SW480 (cell line): Measurements from ENCODE around the gene GALR2.
"Not testable (repeated sequence)": the region's sequence is repeated elsewhere in the genome, so short reads cannot be mapped to it uniquely, and the experiment has no call there.

ENCODE experiments used
- DNase-seq: peaks from one replicate; pipeline ENCODE4 v3.0.0-alpha.2; 2016; ENCODE audit warnings: low spot score

The GALR2 gene

DNA sequence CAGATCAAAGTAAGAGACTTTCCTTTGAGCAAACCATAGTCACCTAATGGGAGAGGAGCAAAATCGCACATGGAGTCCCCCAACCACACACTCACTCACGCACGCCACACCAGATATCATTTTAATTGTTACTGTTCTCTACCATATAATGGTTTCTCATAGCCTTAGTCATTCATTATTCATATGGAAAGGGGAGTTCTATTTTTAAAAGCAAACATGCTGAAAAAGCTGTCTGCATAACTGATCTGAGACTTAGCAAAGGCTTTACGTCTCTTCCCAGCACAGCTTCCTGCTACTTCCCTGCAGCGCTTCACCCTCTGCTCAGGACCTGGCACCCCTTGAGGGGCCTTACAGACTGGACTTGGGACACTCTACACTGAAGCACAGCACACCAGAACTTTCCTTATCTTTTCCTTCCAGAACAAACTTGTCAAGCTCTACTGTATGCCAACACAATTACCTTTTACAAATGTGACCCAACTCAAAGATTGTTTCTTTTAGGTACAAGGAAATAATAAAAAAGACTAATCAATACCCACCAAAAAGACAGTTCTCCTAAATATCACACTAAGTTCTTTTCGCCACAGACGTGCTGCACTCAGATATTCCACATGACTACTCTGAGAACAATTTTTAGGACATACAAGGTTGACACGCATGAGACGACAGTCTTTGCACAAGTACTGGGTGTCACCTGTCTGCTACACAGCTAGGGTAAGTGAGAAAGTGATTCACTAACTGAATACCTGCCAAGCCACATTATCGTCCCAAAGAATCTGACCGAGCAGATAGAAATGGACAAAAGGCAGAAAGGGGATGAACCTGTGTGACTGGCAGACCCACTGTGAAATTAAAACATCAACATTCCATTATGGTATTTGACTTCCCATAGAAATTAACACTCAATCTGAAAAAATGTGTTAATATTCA, 23.8 kb upstream of the GALR2 start:
- no peak for DNase-seq

DNA sequence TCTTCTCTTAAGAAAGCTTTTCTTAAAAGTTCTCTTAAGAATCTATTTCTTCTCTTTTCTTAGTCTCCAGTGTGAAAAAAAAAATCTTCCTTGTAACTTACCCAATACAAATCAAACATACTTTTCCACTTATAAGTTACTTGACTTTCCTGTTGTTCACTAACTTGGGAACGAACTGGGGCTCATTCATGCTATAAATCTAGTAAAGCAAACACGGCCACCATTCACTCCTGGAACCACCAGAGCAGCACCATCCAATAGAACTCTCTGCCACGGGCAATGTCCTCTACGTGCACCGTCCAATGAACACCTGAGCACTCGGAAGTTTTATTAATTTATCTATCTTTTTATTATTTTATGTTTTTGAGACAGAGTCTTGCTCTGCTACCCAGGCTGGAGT, 23.0 kb upstream of the GALR2 start:
- DNase-seq: no peak

DNA sequence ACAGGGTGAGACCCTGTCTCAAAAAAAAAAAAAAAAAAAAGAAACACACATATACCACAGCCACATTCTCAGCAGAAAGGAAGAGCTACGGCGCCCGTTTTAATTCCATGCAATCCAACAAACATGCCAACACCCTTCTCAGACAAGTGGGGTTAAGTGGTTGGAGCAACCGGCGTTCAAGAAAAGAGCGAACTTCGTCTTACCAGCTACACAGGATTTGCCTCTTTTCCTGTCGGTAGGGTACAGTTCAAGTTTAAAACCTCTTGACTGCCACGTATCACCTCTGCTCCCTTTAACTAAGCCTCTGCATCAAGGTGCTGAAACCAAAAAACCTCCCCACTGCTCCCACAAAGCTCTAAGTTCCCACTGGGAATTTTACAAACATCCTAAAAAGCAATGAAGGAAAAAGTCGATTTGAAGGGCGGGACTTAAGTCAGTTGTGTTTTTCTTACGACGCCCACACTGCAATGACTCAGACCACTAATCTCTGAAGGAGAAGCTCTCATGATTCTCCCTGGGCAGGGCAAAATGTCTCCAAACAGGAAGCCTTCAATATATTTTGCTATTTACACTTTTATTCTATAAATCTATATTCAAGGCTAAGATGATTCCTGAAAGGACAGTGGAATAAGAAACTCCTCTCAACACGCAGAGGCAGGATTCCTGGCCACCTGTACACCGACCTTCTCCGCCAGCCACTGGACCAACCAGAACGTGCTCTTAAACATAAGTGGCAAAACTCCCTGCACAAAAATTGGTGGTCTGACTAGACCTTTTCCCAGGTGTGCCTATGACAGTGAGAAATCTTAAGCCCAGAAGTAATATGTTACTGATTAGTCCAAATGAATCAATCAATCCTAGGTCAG, 21.1 kb upstream of the GALR2 start:
- DNase-seq: peak; percentile 23

DNA sequence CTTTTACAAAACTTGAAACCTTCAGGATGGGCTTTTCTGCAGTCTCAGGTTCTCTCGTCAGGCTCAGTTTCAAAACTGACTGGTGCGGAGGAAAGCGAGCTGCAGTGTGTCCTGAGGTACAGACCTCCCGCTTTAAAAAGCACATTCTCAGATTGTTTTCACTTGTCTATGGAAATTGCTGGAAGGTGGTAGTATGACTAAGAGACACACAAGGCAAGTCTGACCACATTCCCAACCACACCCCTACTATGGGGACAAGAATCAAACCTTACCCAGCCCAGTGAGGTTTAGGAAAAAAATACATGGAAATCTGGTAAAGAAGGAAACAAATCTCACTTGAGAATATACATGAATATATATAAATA, 20.5 kb upstream of the GALR2 start:
- DNase-seq: peak; percentile 28

DNA sequence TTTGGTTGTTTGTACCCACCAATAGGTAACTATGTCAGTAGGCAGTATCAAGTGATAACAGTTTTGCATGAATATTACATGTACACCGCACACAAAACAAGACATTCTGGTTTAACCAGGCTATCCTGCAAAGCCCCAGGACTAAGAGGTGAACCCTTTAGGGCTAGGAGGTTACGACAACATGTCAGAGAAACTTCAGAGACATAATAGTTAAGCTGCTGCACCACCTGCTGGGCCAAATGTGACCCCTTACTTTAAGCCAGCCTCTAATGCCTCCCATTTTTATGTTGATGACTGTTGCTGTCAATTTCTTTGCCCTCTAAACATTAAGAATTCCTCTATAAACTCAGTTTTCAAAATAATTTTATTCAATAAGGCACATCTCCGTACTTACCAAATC, 17.7 kb upstream of the GALR2 start:
- no peak for DNase-seq

DNA sequence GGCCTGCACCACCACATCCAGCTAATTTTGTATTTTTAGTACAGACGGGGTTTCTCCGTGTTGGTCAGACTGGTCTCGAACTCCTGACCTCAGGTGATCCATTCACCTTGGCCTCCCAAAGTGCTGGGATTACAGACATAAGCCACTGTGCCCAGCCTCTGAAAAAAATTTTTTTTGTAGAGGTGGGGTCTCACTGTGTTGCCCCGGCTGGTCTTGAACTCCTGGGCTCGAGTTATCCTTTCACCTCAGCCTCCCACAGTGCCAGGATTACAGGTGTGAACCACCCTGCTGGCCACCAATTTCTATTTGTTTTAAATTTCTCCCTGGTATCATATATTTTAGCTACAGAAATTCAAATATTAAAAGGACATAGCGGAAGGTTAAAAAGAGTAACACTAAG, 16.3 kb upstream of the GALR2 start:
- DNase-seq: not testable (repeated sequence)

DNA sequence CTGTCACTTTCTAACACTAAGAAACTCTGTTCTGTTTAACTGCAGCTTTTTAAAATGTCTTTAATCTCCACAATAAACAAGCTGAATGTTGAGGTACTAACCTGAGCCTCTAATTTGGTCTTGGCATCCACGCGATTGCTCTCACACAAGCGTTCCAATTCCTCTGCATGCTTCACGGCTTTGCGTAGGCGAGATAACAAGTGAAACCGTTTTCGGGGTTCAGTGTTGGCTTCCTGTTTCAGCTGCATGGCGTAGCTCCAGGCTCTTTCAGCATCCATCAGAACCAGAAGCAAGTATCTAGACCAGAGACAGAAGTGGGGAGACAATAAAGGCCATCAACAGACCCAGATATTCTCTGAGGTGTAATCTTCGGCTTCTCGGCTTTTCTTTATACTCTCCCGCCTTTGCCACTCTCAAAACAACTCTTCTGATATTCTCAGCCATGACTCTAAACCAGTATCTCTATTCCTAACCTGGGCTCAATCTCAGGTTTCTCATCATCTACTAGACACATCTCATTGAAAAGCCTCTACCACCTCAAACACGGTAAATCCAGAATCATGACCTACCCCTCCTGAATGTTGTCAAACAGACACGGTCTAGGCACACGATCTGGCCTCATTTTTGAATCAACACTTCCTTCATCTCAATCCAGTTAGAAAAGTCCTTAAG, 10.6 kb upstream of the GALR2 start:
- no peak for DNase-seq

DNA sequence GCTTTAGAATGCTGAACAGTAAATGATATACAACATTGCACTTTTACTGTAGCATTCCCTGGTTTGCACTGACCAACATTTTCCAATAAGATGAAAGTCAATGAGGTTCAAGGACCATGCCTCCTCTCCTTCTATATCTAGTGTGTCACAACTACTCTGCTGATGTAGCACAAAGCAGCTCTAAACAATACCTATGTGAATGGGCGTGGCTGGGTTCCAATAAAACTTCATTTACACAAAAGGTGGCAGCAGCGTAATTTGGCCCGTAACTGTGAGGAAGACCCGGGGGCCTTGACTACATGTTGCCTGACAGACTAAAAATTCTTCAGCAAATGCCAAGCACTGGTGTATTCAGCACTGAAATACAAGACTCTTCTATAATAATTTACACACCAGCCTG, 8.8 kb upstream of the GALR2 start:
- no peak for DNase-seq

DNA sequence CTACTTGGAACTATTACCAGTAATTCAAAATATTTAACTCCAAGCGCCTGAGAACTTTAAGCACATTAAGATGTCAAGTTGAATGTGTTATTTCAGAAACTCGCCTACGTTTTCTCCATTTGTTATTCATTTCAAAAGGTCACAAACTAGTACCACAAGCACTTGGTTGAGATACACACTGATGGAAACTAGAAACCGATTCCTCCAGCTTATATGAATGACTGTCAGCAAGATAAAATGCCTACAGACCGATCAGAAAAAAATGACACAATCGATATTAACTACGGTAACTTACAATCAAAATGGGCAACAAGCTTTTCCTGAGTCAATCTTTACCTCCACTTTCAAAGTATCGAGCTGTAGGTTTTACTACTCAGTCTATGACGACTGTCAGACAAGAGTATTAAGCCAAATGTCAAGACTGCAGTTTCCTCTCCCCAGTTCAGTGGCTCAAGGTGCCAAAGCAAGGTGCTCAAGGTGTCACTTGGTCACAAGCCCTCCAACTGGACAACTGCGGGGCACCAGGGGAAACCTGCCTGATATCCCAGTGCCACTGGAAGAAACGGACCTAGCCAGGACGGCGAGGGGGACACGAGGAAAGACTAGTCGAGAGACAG, 2.9 kb upstream of the GALR2 start:
- DNase-seq: no peak

DNA sequence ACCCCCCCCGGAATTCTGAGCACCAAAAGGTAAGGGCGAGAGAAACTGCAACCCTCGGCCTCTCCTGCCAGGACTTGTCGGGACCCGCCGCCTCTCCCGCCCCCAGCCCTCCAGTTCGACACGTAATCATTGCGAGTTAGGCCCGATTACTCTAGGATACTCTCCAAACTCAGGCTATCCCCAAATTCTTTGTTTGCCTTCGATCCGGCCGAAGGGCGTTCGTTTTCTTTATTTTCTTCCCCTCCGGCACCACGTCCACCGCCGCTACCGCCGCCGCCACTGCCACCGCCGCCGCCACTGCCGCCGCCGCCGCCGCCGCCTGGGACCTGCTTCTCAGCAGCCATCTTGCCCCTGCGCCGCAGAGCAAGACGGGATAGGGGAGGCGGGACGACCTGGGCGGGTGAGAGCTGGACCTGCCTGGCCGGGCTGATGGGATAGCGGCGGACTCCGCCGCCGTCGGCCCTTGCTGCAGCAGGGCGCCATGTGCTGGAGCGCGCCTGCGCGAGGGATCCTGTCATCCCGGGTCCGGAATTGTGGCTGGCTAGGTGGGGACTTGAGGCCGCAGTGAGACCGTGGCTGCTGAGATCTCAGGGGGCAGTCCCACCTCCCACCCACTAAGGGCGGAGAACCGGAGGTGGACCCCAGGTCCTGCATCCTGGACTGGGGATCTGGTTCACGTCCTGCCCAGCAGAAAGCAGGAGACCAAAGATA, 2.3 kb upstream of the GALR2 start, which contains the start of gene SRP68:
SRP68 (minus strand) TSS at position 370 of the 711 bp plus-strand sequence; CDS start at position 344, 26 bp downstream.
- peak; percentile 93 for DNase-seq

DNA sequence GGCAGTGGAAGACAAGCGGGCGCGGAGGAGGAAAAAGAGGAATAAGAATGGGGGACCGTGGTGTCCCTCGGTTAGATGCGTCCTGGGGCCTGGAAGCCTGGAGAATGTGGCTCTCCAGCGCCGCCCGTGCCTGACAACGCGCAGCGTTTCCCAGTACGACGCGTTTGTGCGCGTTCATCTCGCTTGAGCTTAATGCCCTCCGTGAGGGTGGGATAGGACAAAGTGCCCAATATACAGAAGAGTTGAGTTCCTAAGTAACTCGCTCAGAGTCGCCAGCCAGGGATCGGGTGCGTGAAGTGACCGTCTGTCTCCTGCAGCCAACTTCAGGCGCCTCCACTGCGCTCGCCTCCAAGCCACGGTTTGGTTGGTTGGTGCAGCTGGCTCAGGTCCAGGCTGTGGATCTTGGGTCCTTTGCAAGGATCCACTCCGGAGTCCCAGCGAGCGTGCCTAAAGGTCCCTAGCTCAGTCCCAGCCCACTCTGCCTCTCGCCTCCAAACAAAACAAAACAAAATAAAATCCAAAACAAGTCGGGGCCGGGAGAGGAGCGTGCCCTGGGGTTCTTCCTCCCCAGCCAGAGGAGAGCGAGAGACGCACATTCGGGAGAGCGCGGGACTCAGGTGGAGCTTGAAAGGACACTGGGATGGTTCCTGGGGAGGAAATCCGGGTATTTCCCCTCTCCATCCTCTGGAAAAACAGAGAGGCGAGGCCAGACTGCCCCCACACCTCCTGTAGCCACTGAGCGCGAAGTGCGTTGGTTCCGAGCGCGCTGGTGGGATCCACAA, 974 bp downstream of the GALR2 start:
- no peak for DNase-seq

DNA sequence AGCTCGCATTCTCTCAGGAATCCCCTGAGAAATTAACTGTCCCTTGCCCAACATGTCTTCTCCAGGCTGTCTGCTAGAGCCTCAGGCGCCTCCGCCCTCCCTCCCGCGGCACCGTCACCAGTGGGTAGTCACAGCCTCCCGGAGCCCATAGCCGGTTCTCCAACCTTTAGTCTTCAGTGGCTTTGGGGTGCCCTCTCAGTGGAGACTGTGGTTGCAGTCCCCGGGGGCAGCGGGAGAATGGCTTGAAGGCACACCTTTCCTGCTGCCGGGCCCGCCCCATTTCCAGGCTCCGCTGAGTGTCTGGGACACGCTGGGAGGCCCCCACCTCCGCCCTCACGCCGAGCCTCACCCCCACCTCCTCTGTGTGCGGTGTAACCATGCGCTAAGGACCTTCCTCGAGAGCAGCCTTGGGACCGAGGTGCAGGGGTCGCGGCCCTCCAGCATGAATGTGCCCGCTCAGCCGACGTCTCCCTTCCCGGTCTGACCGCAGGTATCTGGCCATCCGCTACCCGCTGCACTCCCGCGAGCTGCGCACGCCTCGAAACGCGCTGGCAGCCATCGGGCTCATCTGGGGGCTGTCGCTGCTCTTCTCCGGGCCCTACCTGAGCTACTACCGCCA, 1.7 kb downstream of the GALR2 start:
- no peak for DNase-seq

DNA sequence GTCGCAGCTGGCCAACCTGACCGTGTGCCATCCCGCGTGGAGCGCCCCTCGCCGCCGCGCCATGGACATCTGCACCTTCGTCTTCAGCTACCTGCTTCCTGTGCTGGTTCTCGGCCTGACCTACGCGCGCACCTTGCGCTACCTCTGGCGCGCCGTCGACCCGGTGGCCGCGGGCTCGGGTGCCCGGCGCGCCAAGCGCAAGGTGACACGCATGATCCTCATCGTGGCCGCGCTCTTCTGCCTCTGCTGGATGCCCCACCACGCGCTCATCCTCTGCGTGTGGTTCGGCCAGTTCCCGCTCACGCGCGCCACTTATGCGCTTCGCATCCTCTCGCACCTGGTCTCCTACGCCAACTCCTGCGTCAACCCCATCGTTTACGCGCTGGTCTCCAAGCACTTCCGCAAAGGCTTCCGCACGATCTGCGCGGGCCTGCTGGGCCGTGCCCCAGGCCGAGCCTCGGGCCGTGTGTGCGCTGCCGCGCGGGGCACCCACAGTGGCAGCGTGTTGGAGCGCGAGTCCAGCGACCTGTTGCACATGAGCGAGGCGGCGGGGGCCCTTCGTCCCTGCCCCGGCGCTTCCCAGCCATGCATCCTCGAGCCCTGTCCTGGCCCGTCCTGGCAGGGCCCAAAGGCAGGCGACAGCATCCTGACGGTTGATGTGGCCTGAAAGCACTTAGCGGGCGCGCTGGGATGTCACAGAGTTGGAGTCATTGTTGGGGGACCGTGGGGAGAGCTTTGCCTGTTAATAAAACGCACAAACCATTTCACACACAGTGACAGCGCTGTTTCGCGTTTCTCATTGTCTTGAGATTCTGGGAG, 2.4 kb downstream of the GALR2 start:
- no peak for DNase-seq

DNA sequence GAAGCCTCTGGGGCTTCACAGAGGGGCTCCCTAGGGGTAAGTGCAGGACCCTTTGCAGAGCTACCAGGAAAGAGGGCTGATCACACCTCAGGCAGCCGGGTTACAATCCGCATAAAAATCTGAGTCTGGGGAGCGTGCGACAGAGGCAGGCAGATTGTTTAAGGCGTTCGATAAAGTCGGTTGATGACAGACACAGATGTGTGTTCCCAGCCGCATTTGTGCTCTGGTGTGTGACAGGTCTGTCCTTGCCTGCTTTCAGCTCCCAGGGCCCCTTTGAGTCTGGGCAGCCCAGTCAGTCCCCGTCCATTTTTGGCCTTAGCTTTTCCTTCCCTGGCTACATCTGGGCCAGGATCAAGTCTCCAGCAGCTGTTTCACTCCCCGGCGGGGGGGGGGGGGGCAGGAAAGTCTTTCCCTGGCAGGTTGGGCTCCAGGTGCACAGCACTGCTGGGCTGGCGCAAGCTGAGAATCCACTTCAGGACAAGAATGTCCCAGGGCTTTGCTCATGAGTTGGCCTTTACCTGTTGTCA, 3.1 kb downstream of the GALR2 start:
- no peak for DNase-seq

DNA sequence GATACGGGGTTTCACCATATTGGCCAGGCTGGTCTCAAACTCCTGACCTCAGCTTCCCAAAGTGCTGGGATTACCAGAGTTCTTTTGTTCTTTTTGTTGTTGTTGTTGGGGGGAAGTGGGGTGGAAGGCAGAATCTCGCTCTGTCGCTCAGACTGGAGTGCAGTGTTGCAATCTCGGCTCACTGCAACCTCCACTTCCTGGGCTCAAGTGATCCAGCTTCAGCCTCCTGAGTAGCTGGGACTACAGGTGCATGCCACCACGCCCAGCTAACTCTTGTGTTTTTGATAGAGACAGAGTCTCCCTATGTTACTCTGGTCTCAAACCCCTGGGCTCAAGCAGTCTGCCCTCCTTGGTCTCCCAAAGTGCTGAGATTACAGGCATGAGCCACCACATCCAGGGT, 3.8 kb downstream of the GALR2 start:
- DNase-seq: not testable (repeated sequence)

DNA sequence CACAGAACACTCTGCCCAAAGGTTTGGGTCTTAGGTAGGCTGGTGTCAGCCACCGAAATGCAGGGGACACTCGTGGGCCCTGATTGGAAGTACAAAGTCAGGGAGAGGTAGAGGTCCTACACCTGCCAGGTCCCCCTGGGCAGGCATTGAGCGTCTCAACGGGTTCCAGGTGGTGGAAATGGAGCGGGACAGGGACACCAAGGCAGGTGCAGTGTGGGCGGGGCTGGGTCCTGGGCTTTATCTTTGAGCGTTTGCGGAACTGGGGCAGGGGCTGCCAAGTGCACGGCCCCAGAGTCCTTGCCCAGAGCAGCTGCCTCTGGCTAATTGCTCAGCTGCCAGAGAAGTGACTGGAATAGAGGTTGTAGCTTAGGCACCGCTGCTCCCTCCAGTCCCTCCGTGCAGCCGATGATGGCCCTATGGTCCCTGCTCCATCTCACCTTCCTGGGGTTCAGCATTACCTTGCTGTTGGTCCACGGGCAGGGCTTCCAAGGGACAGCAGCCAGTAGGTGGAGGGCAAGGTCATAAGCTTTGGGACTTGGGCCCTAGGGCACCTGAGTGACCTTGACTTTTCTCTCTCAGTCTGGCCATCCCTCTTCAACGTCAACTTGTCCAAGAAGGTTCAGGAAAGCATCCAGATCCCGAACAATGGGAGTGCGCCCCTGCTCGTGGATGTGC, 4.4 kb downstream of the GALR2 start, which contains the start of gene ZACN:
ZACN (plus strand) TSS at position 323 of the 675 bp plus-strand sequence; CDS start at position 406, 83 bp downstream.
- DNase-seq: no peak

DNA sequence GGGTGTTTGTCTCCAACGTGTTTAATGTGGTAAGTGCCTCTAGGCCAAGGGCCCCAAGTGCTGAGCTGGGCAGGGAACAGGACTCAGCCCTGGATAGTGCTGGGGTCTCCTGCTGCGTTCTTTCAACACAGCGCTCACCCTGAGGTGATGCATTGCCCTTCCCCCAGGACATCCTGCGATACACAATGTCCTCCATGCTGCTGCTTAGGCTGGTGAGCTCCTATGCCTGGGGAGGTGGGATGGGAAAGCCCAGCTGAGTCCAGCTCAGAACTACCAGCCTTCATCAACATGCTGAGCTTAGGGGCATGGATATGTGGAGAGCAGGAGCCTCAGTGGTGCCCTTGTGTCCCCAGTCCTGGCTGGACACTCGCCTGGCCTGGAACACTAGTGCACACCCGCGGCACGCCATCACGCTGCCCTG, 5.0 kb downstream of the GALR2 start:
- no peak for DNase-seq
